HepG2 (cell line): Measurements from ENCODE around the gene CHRNA5. TPM values are rescaled to one million over a fixed set of nuclear protein-coding genes. Genes with fewer than 3 reads are reported as not detected.

Source experiments
- ATAC-seq: fragments of 200-7000 bp; cut with Tn5 transposase; 3 replicates; pipeline ENCODE4 v1.9.1; 2020; ENCODE audit warnings: mild to moderate bottlenecking, moderate library complexity
- BruUV-seq: library from RNA; stranded (reverse); fragments of 400-500 nt; replicated peaks from 2 replicates; lab custom pipeline; 2021; lab: Mats Ljungman, UMichigan
- CTCF ChIA-PET: fragments of 300-600 bp; formaldehyde crosslinking; extraction: SDS; loops from one replicate; lab custom pipeline; 2021; ENCODE audit warnings: low total read pairs, inconsistent platforms, low intra/inter-chr PET ratio; lab: Yijun Ruan, JAX
- POLR2A ChIA-PET: fragments of 350-600 bp; sonication (Branson Sonifier 250); formaldehyde crosslinking; loops from one replicate; lab custom pipeline; 2020; ENCODE audit warnings: antibody characterized with exemption, inconsistent platforms; lab: Yijun Ruan, JAX
- DNase-seq: peaks from one replicate; pipeline ENCODE4 v3.0.0-alpha.2; 2015; ENCODE audit warnings: low spot score
- FAIRE-seq: peaks from 3 replicates; lab custom pipeline; 2011; peaks lifted over from hg19 to GRCh38; lab: Jason Lieb, UNC
- H2AFZ ChIP-seq: one replicate; pipeline ENCODE4 v1.6.1; 2011; ENCODE audit warnings: low read length, inconsistent platforms
- H3K27ac ChIP-seq: fragments of 300-600 bp; 3 replicates; pipeline ENCODE4 v1.8.0; 2011; ENCODE audit warnings: mixed run types, mild to moderate bottlenecking, mixed read lengths, low read length, inconsistent platforms; ENCODE audit not compliant: insufficient read depth; ENCODE audit errors: extremely low read length
- H3K27me3 ChIP-seq, 2 experiments: fragments of 200-600 bp in 1 of 2; 2 replicates in 1 of 2; 3 replicates in 1 of 2; pipeline versions ENCODE4 v1.6.0 to v1.8.0; 2011; ENCODE audit warnings: low read length in 2 of 2, mild to moderate bottlenecking in 2 of 2, moderate library complexity in 2 of 2, inconsistent platforms in 1 of 2; ENCODE audit not compliant: insufficient read depth in 2 of 2, control insufficient read depth in 1 of 2
- H3K36me3 ChIP-seq, 2 experiments: fragments of 200-600 bp in 1 of 2; replicated peaks in 1 of 2; 2 replicates in 1 of 2; 3 replicates in 1 of 2; pipeline versions ENCODE4 v1.5.1 to v1.8.0; 2011; ENCODE audit warnings: low read length in 2 of 2, inconsistent platforms in 1 of 2; ENCODE audit not compliant: insufficient read depth in 2 of 2, control insufficient read depth in 1 of 2
- H3K4me1 ChIP-seq: 2 replicates; pipeline ENCODE4 v1.5.1; 2012; ENCODE audit warnings: low read length, inconsistent platforms; ENCODE audit not compliant: insufficient read depth
- H3K4me2 ChIP-seq: 2 replicates; pipeline ENCODE4 v1.6.0; 2011; ENCODE audit warnings: low read depth, low read length, inconsistent platforms
- H3K4me3 ChIP-seq, 3 experiments: fragments of 200-600 bp in 1 of 3; sonication (generic), shearing (Covaris generic) in 1 of 3; replicated peaks in 1 of 3; 2 replicates each; pipeline ENCODE4 v1.5.1; 2011 to 2016; ENCODE audit warnings: low read length in 3 of 3, inconsistent platforms in 2 of 3, low read depth in 2 of 3, mild to moderate bottlenecking in 2 of 3, control low read depth in 1 of 3, mixed read lengths in 1 of 3; ENCODE audit not compliant: insufficient read depth in 1 of 3
- H3K79me2 ChIP-seq: one replicate; pipeline ENCODE4 v1.6.1; 2011; ENCODE audit warnings: low read length, inconsistent platforms; ENCODE audit not compliant: insufficient read depth
- H3K9ac ChIP-seq: 2 replicates; pipeline ENCODE4 v1.6.0; 2011; ENCODE audit warnings: mild to moderate bottlenecking, low read depth, low read length, inconsistent platforms; ENCODE audit not compliant: insufficient read depth
- H3K9me3 ChIP-seq: 2 replicates; pipeline ENCODE4 v1.5.1; 2012; ENCODE audit warnings: mild to moderate bottlenecking, low read length
- H4K20me1 ChIP-seq: 2 replicates; pipeline ENCODE4 v1.6.0; 2011; ENCODE audit warnings: inconsistent platforms, mild to moderate bottlenecking, low read length, moderate library complexity; ENCODE audit not compliant: insufficient read depth
- AGO2 ChIP-seq: fragments of 200-400 bp; formaldehyde crosslinking; optimal IDR thresholded peaks from 2 replicates; pipeline ENCODE3; 2017; ENCODE audit warnings: mild to moderate bottlenecking, low read depth, low read length, moderate library complexity
- BORCS8-MEF2B ChIP-seq: sonication (generic); formaldehyde crosslinking; IDR thresholded peaks from 2 replicates; pipeline ENCODE4 v1.8.0; 2022; ENCODE audit warnings: mild to moderate bottlenecking, missing genetic modification reagents
- KLF16 ChIP-seq, 2 experiments: sonication (generic) in 1 of 2; formaldehyde crosslinking in 1 of 2; IDR thresholded peaks; 2 replicates each; pipeline versions ENCODE4 v1.6.1 to v1.8.0; 2016 to 2023; ENCODE audit warnings: missing genetic modification reagents in 2 of 2, missing compliant biosample characterization in 1 of 2
- SP4 ChIP-seq: sonication (generic); formaldehyde crosslinking; IDR thresholded peaks from 2 replicates; pipeline ENCODE4 v1.8.1; 2023; ENCODE audit warnings: mild to moderate bottlenecking, missing genetic modification reagents
- ZC3H4 ChIP-seq: sonication (generic); formaldehyde crosslinking; IDR thresholded peaks from 2 replicates; pipeline ENCODE4 v1.4.0; 2020; ENCODE audit warnings: missing genetic modification reagents, borderline replicate concordance
- ZNF501 ChIP-seq: sonication (generic); formaldehyde crosslinking; IDR thresholded peaks from 2 replicates; pipeline ENCODE4 v1.5.1; 2020; ENCODE audit warnings: mild to moderate bottlenecking, moderate library complexity, missing genetic modification reagents
- ZNF709 ChIP-seq: sonication (generic); formaldehyde crosslinking; IDR thresholded peaks from 2 replicates; pipeline ENCODE4 v1.5.0; 2020; ENCODE audit warnings: mild to moderate bottlenecking, missing genetic modification reagents
- ZNF724P ChIP-seq: sonication (generic); formaldehyde crosslinking; IDR thresholded peaks from 2 replicates; pipeline ENCODE4 v1.8.0; 2022; ENCODE audit warnings: missing genetic modification reagents, borderline replicate concordance
- WGBS: methylation state at CpG from one replicate; pipeline ENCODE4 v1.1.6; 2017; ENCODE audit warnings: low lambda C conversion rate; 5-methylcytosine and 5-hydroxymethylcytosine counted together
- in situ Hi-C: cut with HindIII; loops from 2 replicates; pipeline ENCODE4 v1.10.0; 2017; ENCODE audit warnings: low pct_unique_long_range_greater_than_20kb; ENCODE audit not compliant: extremely low pct_ligation_motif_present
- intact Hi-C: fragments of 100-400 bp; cut with micrococcal nuclease; formaldehyde crosslinking; loops from one replicate; pipeline ENCODE4 v1.10.0; 2022; ENCODE audit not compliant: unreplicated experiment
- polyA plus RNA-seq, 8 experiments: library from polyadenylated mRNA; depleted of rRNA in 3 of 8; stranded (reverse) in 7 of 8; unstranded in 1 of 8; fragments of >200 nt; fragmentation: Illumina TruSeq in 4 of 8; extraction: Trizol in 4 of 8; gene quantifications; 2 replicates each; pipeline versions ENCODE4 v1.2.1 to v1.2.3, GENCODE V29; 2011 to 2016; ENCODE audit warnings: low read depth in 4 of 8, missing spikeins in 1 of 8, mixed read lengths in 1 of 8; ENCODE audit not compliant: insufficient read depth in 1 of 8
- total RNA-seq, 5 experiments: library from RNA; depleted of rRNA; stranded (reverse); fragments of >200 nt; fragmentation: Illumina TruSeq; extraction: Trizol; gene quantifications; 2 replicates each; pipeline ENCODE4 v1.2.3, GENCODE V29; 2016; ENCODE audit warnings: low read depth in 1 of 5
- TF ChIP-seq, protein P1 (sequence below): sonication (generic); formaldehyde crosslinking; IDR thresholded peaks from 2 replicates; pipeline ENCODE4 v1.4.0; 2020; ENCODE audit warnings: low read depth, mild to moderate bottlenecking, missing genetic modification reagents
- TF ChIP-seq, protein P2 (sequence below): IDR thresholded peaks from 2 replicates; pipeline ENCODE4 v1.6.1; 2016; ENCODE audit warnings: low read depth, missing genetic modification reagents, missing compliant biosample characterization
- TF ChIP-seq, protein P3 (sequence below): sonication (generic); formaldehyde crosslinking; IDR thresholded peaks from 2 replicates; pipeline ENCODE4 v1.5.0; 2020; ENCODE audit warnings: mild to moderate bottlenecking, missing genetic modification reagents

Gene CHRNA5
- total and polyA plus RNA-seq, 2 of the 13 experiments (the other 11 are each of a cell fraction or from before 2014, with no cell fraction given), result 3.7 to 10.5 TPM

DNA sequence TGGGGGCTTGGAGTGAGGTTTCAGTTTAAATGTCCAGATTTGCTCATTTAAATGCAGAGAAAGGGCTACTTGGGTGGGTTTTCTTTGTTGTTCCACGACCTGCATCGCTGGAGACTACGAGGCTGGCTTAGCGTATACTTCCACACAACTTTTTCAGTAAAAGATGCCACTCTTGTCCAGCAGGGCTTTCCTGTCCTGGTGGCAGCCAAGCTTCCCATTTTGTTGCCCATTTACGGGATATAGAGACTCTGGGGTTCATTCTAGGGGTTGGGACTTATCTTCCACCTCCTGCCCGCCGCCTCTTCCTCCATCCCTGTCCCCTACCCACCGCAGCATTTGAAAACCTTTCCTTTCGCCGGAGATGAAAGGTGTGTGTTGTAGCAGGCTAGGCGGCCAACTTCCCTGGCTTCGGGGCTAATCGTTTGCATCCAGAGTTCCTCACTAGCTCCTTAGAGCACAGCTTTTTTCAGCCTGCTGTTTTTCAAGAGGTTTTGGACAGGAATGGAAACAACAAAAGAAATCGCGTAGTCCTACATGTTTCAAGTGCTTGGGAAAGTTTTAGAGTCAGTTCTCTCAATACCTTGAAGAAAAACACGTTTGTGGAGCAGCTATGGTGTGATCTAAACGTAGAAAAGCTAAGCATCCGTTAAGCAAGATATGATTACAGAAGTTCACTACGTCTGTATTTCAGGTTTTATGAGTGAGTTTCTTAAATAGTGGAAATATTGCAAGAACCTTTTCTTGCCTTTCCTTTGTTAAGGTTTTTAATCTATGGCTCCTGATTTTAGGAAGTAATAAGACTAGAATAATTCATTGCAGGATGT, 843 bp downstream of the CHRNA5 start:
- H3K27ac ChIP-seq, result no peak overlapping the region
- intact Hi-C loops (loop anchor here (1.0 to 10.0 kb wide), 3 partner anchors 26 to 261 kb away; partner anchors contain the start of genes HYKK and PSMA4), in situ Hi-C loops (no loop called here)
- H3K9ac ChIP-seq, result peak overlapping the region; percentile 50
- FAIRE-seq, result no peak
- BruUV-seq, result TSS peak; percentile 63
- CTCF ChIA-PET, result no interaction called here
- 4% methylated on average over 16 of the region's 19 CpGs for WGBS
- POLR2A ChIA-PET, result interaction anchor here (0.7 to 2.6 kb wide), 6 partner anchors 18 to 128 kb away, joined by 3 to 40 read pairs (median 4); partner anchors contain the start of genes HYKK, IREB2 and PSMA4
- peak overlapping the region; percentile 91 for H3K4me2 ChIP-seq
- H3K79me2 ChIP-seq, result peaks cover 1% of the 10 kb centered on the region
- H3K27me3 ChIP-seq, result no peaks in the 10 kb centered on the region
- peak overlapping the region; percentile 61 to 80 (median 73) for H3K4me3 ChIP-seq
- H3K9me3 ChIP-seq, result no peaks in the 10 kb centered on the region
- H3K4me1 ChIP-seq, result peaks cover 18% of the 10 kb centered on the region
- H2AFZ ChIP-seq, result peak overlapping the region; percentile 69
- no peaks in the 10 kb centered on the region for H4K20me1 ChIP-seq
- ATAC-seq, result peak; percentile 57
- H3K36me3 ChIP-seq, result no peaks in the 10 kb centered on the region
- DNase-seq, result peak; percentile 24
- TF ChIP-seq ZC3H4 (CRISPR knock-in tag) (no peak), ZNF709 (CRISPR knock-in tag) (no peak), AGO2 (no peak), ZNF724P (CRISPR knock-in tag) (no peak), KLF16 (CRISPR knock-in tag; IDR thresholded peaks at IDR 0.05) (0 out of 4 replicates have a peak, but pooled peaks of 1 of the 2 experiments have one; percentile 21), ZNF501 (CRISPR knock-in tag) (0 out of 2 replicates have a peak, but pooled peaks have one; percentile 20), BORCS8-MEF2B (CRISPR knock-in tag) (no peak), SP4 (CRISPR knock-in tag) (no peak)
- TF ChIP-seq, protein P1, sequence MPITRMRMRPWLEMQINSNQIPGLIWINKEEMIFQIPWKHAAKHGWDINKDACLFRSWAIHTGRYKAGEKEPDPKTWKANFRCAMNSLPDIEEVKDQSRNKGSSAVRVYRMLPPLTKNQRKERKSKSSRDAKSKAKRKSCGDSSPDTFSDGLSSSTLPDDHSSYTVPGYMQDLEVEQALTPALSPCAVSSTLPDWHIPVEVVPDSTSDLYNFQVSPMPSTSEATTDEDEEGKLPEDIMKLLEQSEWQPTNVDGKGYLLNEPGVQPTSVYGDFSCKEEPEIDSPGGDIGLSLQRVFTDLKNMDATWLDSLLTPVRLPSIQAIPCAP (CRISPR knock-in tag), result no peak
- TF ChIP-seq, protein P2, sequence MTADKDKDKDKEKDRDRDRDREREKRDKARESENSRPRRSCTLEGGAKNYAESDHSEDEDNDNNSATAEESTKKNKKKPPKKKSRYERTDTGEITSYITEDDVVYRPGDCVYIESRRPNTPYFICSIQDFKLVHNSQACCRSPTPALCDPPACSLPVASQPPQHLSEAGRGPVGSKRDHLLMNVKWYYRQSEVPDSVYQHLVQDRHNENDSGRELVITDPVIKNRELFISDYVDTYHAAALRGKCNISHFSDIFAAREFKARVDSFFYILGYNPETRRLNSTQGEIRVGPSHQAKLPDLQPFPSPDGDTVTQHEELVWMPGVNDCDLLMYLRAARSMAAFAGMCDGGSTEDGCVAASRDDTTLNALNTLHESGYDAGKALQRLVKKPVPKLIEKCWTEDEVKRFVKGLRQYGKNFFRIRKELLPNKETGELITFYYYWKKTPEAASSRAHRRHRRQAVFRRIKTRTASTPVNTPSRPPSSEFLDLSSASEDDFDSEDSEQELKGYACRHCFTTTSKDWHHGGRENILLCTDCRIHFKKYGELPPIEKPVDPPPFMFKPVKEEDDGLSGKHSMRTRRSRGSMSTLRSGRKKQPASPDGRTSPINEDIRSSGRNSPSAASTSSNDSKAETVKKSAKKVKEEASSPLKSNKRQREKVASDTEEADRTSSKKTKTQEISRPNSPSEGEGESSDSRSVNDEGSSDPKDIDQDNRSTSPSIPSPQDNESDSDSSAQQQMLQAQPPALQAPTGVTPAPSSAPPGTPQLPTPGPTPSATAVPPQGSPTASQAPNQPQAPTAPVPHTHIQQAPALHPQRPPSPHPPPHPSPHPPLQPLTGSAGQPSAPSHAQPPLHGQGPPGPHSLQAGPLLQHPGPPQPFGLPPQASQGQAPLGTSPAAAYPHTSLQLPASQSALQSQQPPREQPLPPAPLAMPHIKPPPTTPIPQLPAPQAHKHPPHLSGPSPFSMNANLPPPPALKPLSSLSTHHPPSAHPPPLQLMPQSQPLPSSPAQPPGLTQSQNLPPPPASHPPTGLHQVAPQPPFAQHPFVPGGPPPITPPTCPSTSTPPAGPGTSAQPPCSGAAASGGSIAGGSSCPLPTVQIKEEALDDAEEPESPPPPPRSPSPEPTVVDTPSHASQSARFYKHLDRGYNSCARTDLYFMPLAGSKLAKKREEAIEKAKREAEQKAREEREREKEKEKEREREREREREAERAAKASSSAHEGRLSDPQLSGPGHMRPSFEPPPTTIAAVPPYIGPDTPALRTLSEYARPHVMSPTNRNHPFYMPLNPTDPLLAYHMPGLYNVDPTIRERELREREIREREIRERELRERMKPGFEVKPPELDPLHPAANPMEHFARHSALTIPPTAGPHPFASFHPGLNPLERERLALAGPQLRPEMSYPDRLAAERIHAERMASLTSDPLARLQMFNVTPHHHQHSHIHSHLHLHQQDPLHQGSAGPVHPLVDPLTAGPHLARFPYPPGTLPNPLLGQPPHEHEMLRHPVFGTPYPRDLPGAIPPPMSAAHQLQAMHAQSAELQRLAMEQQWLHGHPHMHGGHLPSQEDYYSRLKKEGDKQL (CRISPR knock-in tag), result no peak
- TF ChIP-seq, protein P3, sequence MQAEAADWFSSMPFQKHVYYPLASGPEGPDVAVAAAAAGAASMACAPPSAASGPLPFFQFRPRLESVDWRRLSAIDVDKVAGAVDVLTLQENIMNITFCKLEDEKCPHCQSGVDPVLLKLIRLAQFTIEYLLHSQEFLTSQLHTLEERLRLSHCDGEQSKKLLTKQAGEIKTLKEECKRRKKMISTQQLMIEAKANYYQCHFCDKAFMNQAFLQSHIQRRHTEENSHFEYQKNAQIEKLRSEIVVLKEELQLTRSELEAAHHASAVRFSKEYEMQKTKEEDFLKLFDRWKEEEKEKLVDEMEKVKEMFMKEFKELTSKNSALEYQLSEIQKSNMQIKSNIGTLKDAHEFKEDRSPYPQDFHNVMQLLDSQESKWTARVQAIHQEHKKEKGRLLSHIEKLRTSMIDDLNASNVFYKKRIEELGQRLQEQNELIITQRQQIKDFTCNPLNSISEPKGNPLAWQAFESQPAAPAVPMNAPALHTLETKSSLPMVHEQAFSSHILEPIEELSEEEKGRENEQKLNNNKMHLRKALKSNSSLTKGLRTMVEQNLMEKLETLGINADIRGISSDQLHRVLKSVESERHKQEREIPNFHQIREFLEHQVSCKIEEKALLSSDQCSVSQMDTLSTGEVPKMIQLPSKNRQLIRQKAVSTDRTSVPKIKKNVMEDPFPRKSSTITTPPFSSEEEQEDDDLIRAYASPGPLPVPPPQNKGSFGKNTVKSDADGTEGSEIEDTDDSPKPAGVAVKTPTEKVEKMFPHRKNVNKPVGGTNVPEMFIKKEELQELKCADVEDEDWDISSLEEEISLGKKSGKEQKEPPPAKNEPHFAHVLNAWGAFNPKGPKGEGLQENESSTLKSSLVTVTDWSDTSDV (CRISPR knock-in tag), result 0 out of 2 replicates have a peak, but pooled peaks have one; percentile 43
